ENCODE measurements around the gene FCGR3A.
"Not testable (repeated sequence)": the region's sequence is repeated elsewhere in the genome, so short reads cannot be mapped to it uniquely, and the experiment has no call there.

GRCh38 chr1:161537068-161537669 is 12.4 kb downstream of the FCGR3A start:
- TF ChIP-seq CTCF (IDR thresholded peaks at IDR 0.05; ENCODE audit: borderline replicate concordance, extremely low read depth, low read length, poor library complexity, severe bottlenecking); EZH2 (IDR thresholded peaks at IDR 0.05; ENCODE audit: borderline replicate concordance, low read depth, low read length, severe bottlenecking): not testable (repeated sequence)

Measured in DND-41 (cell line).